Astrocyte (in vitro differentiated cells and primary cell): ENCODE data around the gene DCLK1. TPM values are rescaled to one million over a fixed set of nuclear protein-coding genes. Genes with fewer than 3 reads are reported as not detected.
A peak's percentile ranks its signal among the peaks of the same experiment; 100 is the strongest.

Experiments
- DNase-seq: peaks from one replicate; pipeline ENCODE4 v3.0.0-alpha.2; 2010; ENCODE audit warnings: low read depth
- FAIRE-seq: peaks from 2 replicates; lab custom pipeline; 2011; peaks lifted over from hg19 to GRCh38; lab: Jason Lieb, UNC
- H2AFZ ChIP-seq: 2 replicates; pipeline ENCODE4 v1.6.0; 2012; ENCODE audit warnings: low read depth, low read length, inconsistent platforms
- H3K27ac ChIP-seq: 2 replicates; pipeline ENCODE4 v1.5.1; 2011; ENCODE audit warnings: low read depth, low read length, inconsistent platforms
- H3K27me3 ChIP-seq: 2 replicates; pipeline ENCODE4 v1.6.0; 2011; ENCODE audit warnings: low read length, inconsistent platforms; ENCODE audit not compliant: insufficient read depth
- H3K36me3 ChIP-seq: 2 replicates; pipeline ENCODE4 v1.5.1; 2011; ENCODE audit warnings: low read length, inconsistent platforms; ENCODE audit not compliant: insufficient read depth
- H3K4me1 ChIP-seq: 2 replicates; pipeline ENCODE4 v1.5.1; 2011; ENCODE audit warnings: low read length, inconsistent platforms; ENCODE audit not compliant: insufficient read depth
- H3K4me2 ChIP-seq: 2 replicates; pipeline ENCODE4 v1.6.0; 2012; ENCODE audit warnings: low read length, inconsistent platforms
- H3K4me3 ChIP-seq: 2 replicates; pipeline ENCODE4 v1.5.1; 2011; ENCODE audit warnings: low read depth, mild to moderate bottlenecking, low read length, inconsistent platforms; ENCODE audit not compliant: insufficient read depth
- H3K79me2 ChIP-seq: 2 replicates; pipeline ENCODE4 v1.6.0; 2012; ENCODE audit warnings: mild to moderate bottlenecking, low read length, inconsistent platforms; ENCODE audit not compliant: insufficient read depth
- H3K9ac ChIP-seq: 2 replicates; pipeline ENCODE4 v1.6.0; 2012; ENCODE audit warnings: mild to moderate bottlenecking, low read length, inconsistent platforms
- H3K9me3 ChIP-seq: 2 replicates; pipeline ENCODE4 v1.5.1; 2012; ENCODE audit warnings: low read depth, mild to moderate bottlenecking, low read length, inconsistent platforms; ENCODE audit not compliant: insufficient read depth
- H4K20me1 ChIP-seq: 2 replicates; pipeline ENCODE4 v1.6.0; 2012; ENCODE audit warnings: low read length, inconsistent platforms; ENCODE audit not compliant: insufficient read depth
- H3K27ac Mint-ChIP-seq: one replicate; pipeline ENCODE4 v1.8.0; 2021; ENCODE audit warnings: mild to moderate bottlenecking, mixed read lengths; ENCODE audit not compliant: unreplicated experiment
- H3K27me3 Mint-ChIP-seq: one replicate; pipeline ENCODE4 v1.8.0; 2021; ENCODE audit warnings: low read depth, mixed read lengths; ENCODE audit not compliant: unreplicated experiment
- H3K36me3 Mint-ChIP-seq: one replicate; pipeline ENCODE4 v1.8.0; 2021; ENCODE audit warnings: low read depth, mixed read lengths; ENCODE audit not compliant: unreplicated experiment
- H3K4me1 Mint-ChIP-seq: one replicate; pipeline ENCODE4 v1.8.0; 2021; ENCODE audit warnings: low read depth, mixed read lengths; ENCODE audit not compliant: unreplicated experiment
- H3K4me3 Mint-ChIP-seq: one replicate; pipeline ENCODE4 v1.8.0; 2021; ENCODE audit warnings: mild to moderate bottlenecking, moderate library complexity, mixed read lengths; ENCODE audit not compliant: unreplicated experiment
- H3K9me3 Mint-ChIP-seq: one replicate; pipeline ENCODE4 v1.8.0; 2021; ENCODE audit warnings: mild to moderate bottlenecking, mixed read lengths; ENCODE audit not compliant: unreplicated experiment
- CTCF ChIP-seq: IDR thresholded peaks from 2 replicates; pipeline ENCODE4 v1.5.1; 2011; ENCODE audit warnings: low read depth, mild to moderate bottlenecking, inconsistent platforms, low read length, moderate library complexity; ENCODE audit not compliant: insufficient read depth
- EZH2 ChIP-seq: IDR thresholded peaks from 2 replicates; pipeline ENCODE4 v1.6.1; 2012; ENCODE audit warnings: mild to moderate bottlenecking, low read length, inconsistent platforms; ENCODE audit not compliant: insufficient read depth
- total RNA-seq: library from RNA; stranded (reverse); gene quantifications from 2 replicates; pipeline ENCODE4 v1.2.1, GENCODE V29; 2021

DCLK1 gene
- total RNA-seq, 1 donor from 2014 or later, result 4.9 TPM

- no peak overlapping the region for H3K4me2 ChIP-seq
- Mint-ChIP-seq H3K36me3 (no peaks in the 10 kb centered on the region), H3K4me3 (no peak overlapping the region), H3K27ac (no peak overlapping the region), H3K4me1 (no peaks in the 10 kb centered on the region), H3K9me3 (no peaks in the 10 kb centered on the region), H3K27me3 (no peaks in the 10 kb centered on the region)
- FAIRE-seq, result no peak
- H3K27me3 ChIP-seq, result no peaks in the 10 kb centered on the region
- no peak overlapping the region for H3K4me3 ChIP-seq
- H3K9ac ChIP-seq, result no peak overlapping the region
- no peaks in the 10 kb centered on the region for H4K20me1 ChIP-seq
- no peaks in the 10 kb centered on the region for H3K4me1 ChIP-seq
- DNase-seq, result no peak
- no peaks in the 10 kb centered on the region for H3K9me3 ChIP-seq
- TF ChIP-seq EZH2 (no peak), CTCF (no peak)
- H3K79me2 ChIP-seq, result no peaks in the 10 kb centered on the region
- no peak overlapping the region for H3K27ac ChIP-seq
- no peak overlapping the region for H2AFZ ChIP-seq
- no peaks in the 10 kb centered on the region for H3K36me3 ChIP-seq
These were observed 322.3 kb downstream of the DCLK1 start for GRCh38 chr13:35808846-35809245.

DNA sequence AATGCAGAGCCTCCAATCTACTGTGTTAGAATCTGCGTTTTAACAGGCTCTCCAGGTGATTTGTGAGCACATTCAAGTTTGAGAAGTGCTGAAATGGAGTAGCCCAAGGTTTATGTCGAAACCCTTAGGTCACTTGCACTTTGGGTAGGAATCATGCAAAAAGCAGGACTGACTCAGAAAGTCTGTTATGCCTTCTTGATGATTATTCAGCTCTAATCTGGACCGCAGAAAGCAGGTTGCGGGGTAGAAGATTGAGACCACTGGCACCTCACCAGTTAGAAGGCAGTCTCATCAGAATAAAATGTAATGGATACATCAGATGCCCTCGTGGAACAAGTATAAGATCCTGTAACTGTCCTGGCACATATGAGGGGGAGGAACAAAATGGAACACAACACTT is 326.3 kb downstream of the DCLK1 start:
- TF ChIP-seq CTCF (no peak), EZH2 (no peak)
- H3K9me3 ChIP-seq, result no peaks in the 10 kb centered on the region
- H3K4me3 ChIP-seq, result no peak overlapping the region
- H3K27ac Mint-ChIP-seq, result no peak overlapping the region
- no peaks in the 10 kb centered on the region for H4K20me1 ChIP-seq
- DNase-seq, result peak; percentile 20
- H3K36me3 Mint-ChIP-seq, result no peaks in the 10 kb centered on the region
- H2AFZ ChIP-seq, result no peak overlapping the region
- no peaks in the 10 kb centered on the region for H3K79me2 ChIP-seq
- no peaks in the 10 kb centered on the region for H3K27me3 ChIP-seq
- H3K4me1 ChIP-seq, result no peaks in the 10 kb centered on the region
- no peak overlapping the region for H3K4me2 ChIP-seq
- H3K9me3 Mint-ChIP-seq, result no peaks in the 10 kb centered on the region
- H3K4me1 Mint-ChIP-seq, result no peaks in the 10 kb centered on the region
- no peak overlapping the region for H3K9ac ChIP-seq
- no peak overlapping the region for H3K4me3 Mint-ChIP-seq
- no peak overlapping the region for H3K27ac ChIP-seq
- no peaks in the 10 kb centered on the region for H3K27me3 Mint-ChIP-seq
- no peak for FAIRE-seq
- H3K36me3 ChIP-seq, result no peaks in the 10 kb centered on the region

DNA sequence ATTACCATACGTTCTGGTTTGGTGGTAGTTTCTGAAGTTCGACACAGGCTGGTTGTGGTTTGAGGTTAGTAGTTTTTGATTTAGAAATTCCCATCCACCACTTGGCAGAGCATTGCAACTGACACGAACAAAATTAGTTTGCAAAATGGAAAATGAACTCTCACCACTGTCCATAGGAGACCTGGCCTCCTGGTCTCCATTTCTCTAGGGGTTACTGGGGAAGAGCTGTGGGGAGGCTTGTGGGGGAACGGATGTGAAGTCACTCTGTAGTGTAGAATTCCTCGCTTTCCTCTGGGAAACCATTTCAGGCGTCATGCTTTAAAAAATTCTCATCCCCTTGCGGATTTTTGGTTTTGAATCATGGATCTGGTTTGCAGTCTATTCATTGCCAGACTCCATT is 333.2 kb downstream of the DCLK1 start:
- Histone ChIP-seq H3K4me3 (no peak overlapping the region), H3K79me2 (no peaks in the 10 kb centered on the region), H3K27ac (no peak overlapping the region), H3K4me1 (no peaks in the 10 kb centered on the region), H3K9ac (no peak overlapping the region), H3K27me3 (no peaks in the 10 kb centered on the region), H4K20me1 (no peaks in the 10 kb centered on the region), H3K9me3 (no peaks in the 10 kb centered on the region), H3K36me3 (no peaks in the 10 kb centered on the region), H3K4me2 (no peak overlapping the region), H2AFZ (no peak overlapping the region)
- Mint-ChIP-seq H3K27ac (no peak overlapping the region), H3K4me3 (no peak overlapping the region), H3K27me3 (no peaks in the 10 kb centered on the region), H3K9me3 (no peaks in the 10 kb centered on the region), H3K36me3 (no peaks in the 10 kb centered on the region), H3K4me1 (no peaks in the 10 kb centered on the region)
- FAIRE-seq (no peak), DNase-seq (no peak)
- TF ChIP-seq CTCF (no peak), EZH2 (no peak)
